DND-41 (cell line): ENCODE results near the gene GC.

Source experiments
- ATAC-seq: fragments of 200-7000 bp; cut with Tn5 transposase; 3 replicates; pipeline ENCODE4 v1.9.1; 2021; ENCODE audit warnings: low read depth; ENCODE audit not compliant: insufficient read depth
- DNase-seq: peaks from one replicate; pipeline ENCODE4 v3.0.0-alpha.2; 2020
- H2AFZ ChIP-seq: 2 replicates; pipeline ENCODE4 v1.6.0; 2012; ENCODE audit warnings: low read depth, low read length
- H3K27ac ChIP-seq: 2 replicates; pipeline ENCODE4 v1.5.1; 2012; ENCODE audit warnings: low read length, inconsistent platforms
- H3K27me3 ChIP-seq: fragments of 200-600 bp; sonication (generic); 2 replicates; pipeline ENCODE4 v1.6.0; 2012; ENCODE audit warnings: low read length, mild to moderate bottlenecking, inconsistent platforms; ENCODE audit not compliant: insufficient read depth, poor library complexity
- H3K36me3 ChIP-seq: 2 replicates; pipeline ENCODE4 v1.5.1; 2012; ENCODE audit warnings: low read length, inconsistent platforms; ENCODE audit not compliant: insufficient read depth
- H3K4me1 ChIP-seq: 2 replicates; pipeline ENCODE4 v1.5.1; 2012; ENCODE audit warnings: mild to moderate bottlenecking, low read length; ENCODE audit not compliant: insufficient read depth
- H3K4me2 ChIP-seq: 2 replicates; pipeline ENCODE4 v1.6.0; 2012; ENCODE audit warnings: mild to moderate bottlenecking, moderate library complexity, low read length, inconsistent platforms; ENCODE audit not compliant: insufficient read depth
- H3K4me3 ChIP-seq, 2 experiments: fragments of 200-600 bp in 1 of 2; shearing (Covaris generic) in 1 of 2; 2 replicates each; pipeline ENCODE4 v1.5.1; 2012 to 2016; ENCODE audit warnings: inconsistent platforms in 2 of 2, low read length in 2 of 2, mild to moderate bottlenecking in 2 of 2, low read depth in 1 of 2, moderate library complexity in 1 of 2
- H3K79me2 ChIP-seq: 2 replicates; pipeline ENCODE4 v1.6.0; 2012; ENCODE audit warnings: low read length, inconsistent platforms; ENCODE audit not compliant: insufficient read depth
- H3K9ac ChIP-seq: 2 replicates; pipeline ENCODE4 v1.6.0; 2012; ENCODE audit warnings: low read depth, mild to moderate bottlenecking, inconsistent platforms, low read length, moderate library complexity
- H3K9me3 ChIP-seq: 2 replicates; pipeline ENCODE4 v1.5.1; 2012; ENCODE audit warnings: low read length, moderate library complexity, mild to moderate bottlenecking, inconsistent platforms; ENCODE audit not compliant: insufficient read depth, severe bottlenecking
- H4K20me1 ChIP-seq: 2 replicates; pipeline ENCODE4 v1.6.0; 2012; ENCODE audit warnings: low read length; ENCODE audit not compliant: insufficient read depth
- EZH2 ChIP-seq: IDR thresholded peaks from 3 replicates; pipeline ENCODE4 v1.6.1; 2012; ENCODE audit warnings: borderline replicate concordance, low read depth, mild to moderate bottlenecking, moderate library complexity, low read length, inconsistent platforms; ENCODE audit not compliant: severe bottlenecking
- TF ChIP-seq, protein P1 (sequence below): IDR thresholded peaks from 2 replicates; pipeline ENCODE4 v1.5.1; 2012; ENCODE audit warnings: borderline replicate concordance, low read length, moderate library complexity, mild to moderate bottlenecking; ENCODE audit not compliant: poor library complexity, severe bottlenecking; ENCODE audit errors: extremely low read depth

GC gene, protein sequence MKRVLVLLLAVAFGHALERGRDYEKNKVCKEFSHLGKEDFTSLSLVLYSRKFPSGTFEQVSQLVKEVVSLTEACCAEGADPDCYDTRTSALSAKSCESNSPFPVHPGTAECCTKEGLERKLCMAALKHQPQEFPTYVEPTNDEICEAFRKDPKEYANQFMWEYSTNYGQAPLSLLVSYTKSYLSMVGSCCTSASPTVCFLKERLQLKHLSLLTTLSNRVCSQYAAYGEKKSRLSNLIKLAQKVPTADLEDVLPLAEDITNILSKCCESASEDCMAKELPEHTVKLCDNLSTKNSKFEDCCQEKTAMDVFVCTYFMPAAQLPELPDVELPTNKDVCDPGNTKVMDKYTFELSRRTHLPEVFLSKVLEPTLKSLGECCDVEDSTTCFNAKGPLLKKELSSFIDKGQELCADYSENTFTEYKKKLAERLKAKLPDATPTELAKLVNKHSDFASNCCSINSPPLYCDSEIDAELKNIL

DNA sequence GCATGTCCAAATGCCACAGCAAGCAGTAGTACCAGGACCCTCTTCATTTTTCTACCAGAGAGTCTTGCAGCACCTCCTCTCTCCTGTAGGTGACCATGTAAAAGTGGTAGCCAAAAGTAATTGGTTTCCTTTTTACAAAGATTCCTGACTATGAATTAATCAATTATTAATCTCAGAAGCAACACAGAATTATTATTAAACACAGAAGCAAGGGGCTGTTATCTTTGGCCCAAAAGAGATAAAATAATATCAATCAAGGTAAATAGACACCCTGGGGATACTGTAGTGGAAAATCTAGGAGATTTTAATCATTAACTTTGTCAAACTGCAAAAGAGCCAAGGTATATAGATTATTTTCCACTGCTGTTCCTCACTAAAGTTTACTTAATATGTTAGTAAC lies at the start of gene GC:
Gene GC, minus strand, starts transcription at position 108 of the 400 bp plus-strand sequence. Its CDS starts 61 bp downstream, at position 47.
- no peaks in the 10 kb centered on the region for H3K79me2 ChIP-seq
- ATAC-seq (no peak), DNase-seq (no peak)
- no peaks in the 10 kb centered on the region for H3K9me3 ChIP-seq
- TF ChIP-seq, protein P1, sequence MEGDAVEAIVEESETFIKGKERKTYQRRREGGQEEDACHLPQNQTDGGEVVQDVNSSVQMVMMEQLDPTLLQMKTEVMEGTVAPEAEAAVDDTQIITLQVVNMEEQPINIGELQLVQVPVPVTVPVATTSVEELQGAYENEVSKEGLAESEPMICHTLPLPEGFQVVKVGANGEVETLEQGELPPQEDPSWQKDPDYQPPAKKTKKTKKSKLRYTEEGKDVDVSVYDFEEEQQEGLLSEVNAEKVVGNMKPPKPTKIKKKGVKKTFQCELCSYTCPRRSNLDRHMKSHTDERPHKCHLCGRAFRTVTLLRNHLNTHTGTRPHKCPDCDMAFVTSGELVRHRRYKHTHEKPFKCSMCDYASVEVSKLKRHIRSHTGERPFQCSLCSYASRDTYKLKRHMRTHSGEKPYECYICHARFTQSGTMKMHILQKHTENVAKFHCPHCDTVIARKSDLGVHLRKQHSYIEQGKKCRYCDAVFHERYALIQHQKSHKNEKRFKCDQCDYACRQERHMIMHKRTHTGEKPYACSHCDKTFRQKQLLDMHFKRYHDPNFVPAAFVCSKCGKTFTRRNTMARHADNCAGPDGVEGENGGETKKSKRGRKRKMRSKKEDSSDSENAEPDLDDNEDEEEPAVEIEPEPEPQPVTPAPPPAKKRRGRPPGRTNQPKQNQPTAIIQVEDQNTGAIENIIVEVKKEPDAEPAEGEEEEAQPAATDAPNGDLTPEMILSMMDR = no peak
- no peak for TF ChIP-seq EZH2
- no peaks in the 10 kb centered on the region for H3K4me1 ChIP-seq
- H3K36me3 ChIP-seq = no peaks in the 10 kb centered on the region
- H3K4me2 ChIP-seq = no peak within 1 kb of the TSS
- H3K27ac ChIP-seq = no peak within 1 kb of the TSS
- no peak within 1 kb of the TSS for H3K4me3 ChIP-seq
- no peak within 1 kb of the TSS for H2AFZ ChIP-seq
- H3K9ac ChIP-seq = no peak within 1 kb of the TSS
- H3K27me3 ChIP-seq = no peaks in the 10 kb centered on the region
- H4K20me1 ChIP-seq = no peaks in the 10 kb centered on the region

DNA sequence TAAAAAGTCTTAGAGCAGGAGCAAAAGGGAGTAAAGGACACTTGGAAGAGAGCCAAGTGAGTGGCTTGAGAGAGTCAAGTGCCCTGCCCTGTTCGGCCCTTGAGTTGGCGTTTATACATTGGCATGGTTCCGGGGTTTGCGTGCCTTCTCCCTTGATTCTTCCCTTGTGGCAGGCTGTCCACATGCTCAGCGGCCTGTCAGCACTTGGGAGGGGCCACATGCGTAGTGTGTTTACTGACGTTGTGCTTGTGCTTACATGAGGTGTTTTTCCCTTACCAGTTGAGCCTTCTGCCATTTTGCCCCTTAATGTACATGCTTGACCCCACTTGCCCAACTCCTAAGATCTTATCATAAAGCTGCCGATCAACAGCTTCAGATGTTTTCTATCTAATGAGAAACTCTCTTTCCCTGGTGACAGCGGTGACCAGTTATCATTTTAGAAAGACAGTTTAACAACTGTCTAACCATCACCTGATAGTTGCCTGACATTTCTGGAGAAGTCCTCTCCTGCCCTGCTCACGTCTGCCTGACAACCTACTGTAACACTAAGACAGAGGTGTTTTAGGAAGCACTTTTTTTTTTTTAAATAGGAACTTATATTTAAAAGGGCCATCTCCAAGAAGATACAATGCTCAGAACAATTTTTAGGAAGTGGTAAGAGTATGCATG lies 49.5 kb upstream of the GC start:
- no peak overlapping the region for H3K4me3 ChIP-seq
- H3K4me2 ChIP-seq = no peak overlapping the region
- DNase-seq = no peak
- H3K9ac ChIP-seq = no peak overlapping the region
- H4K20me1 ChIP-seq = no peaks in the 10 kb centered on the region
- ATAC-seq = no peak
- no peaks in the 10 kb centered on the region for H3K9me3 ChIP-seq
- no peaks in the 10 kb centered on the region for H3K4me1 ChIP-seq
- TF ChIP-seq, protein P1 = no peak
- no peak for TF ChIP-seq EZH2
- H3K27ac ChIP-seq = no peak overlapping the region
- no peak overlapping the region for H2AFZ ChIP-seq
- H3K36me3 ChIP-seq = no peaks in the 10 kb centered on the region
- H3K27me3 ChIP-seq = no peaks in the 10 kb centered on the region
- no peaks in the 10 kb centered on the region for H3K79me2 ChIP-seq

DNA sequence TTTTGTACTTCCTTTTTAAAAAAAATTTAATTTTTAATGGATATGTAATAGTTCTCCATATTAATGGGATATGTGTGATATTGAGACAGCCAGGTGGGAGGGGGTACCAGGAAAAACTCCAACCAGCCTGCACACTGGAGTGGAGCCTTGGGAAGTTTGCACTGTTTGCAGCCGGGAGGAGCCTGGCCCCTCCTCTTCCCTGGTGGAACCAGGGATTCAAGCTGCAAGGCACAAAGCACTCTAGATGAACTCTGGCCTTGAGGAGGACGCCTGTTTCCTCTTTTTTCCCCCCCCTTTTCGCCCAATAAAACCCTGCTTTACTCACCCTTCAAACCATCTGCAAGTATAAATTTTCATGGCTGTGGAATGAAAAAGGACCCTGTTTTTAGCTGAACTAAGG lies 48.2 kb upstream of the GC start:
- Histone ChIP-seq H2AFZ (no peak overlapping the region), H3K9ac (no peak overlapping the region), H3K4me3 (no peak overlapping the region), H3K27me3 (no peaks in the 10 kb centered on the region), H3K9me3 (no peaks in the 10 kb centered on the region), H4K20me1 (no peaks in the 10 kb centered on the region), H3K4me1 (no peaks in the 10 kb centered on the region), H3K4me2 (no peak overlapping the region), H3K27ac (no peak overlapping the region), H3K79me2 (no peaks in the 10 kb centered on the region), H3K36me3 (no peaks in the 10 kb centered on the region)
- DNase-seq (no peak), ATAC-seq (no peak)
- TF ChIP-seq, protein P1 = no peak
- TF ChIP-seq EZH2 = no peak
